HL-60 (cell line): Measurements from ENCODE around the gene DERL2.

ENCODE experiments used
- DNase-seq, 2 experiments: peaks; one replicate each; pipeline ENCODE4 v3.0.0-alpha.2; 2010 to 2020; ENCODE audit warnings: low read depth in 1 of 2, low spot score in 1 of 2
- H3K27ac ChIP-seq: fragments of 250-450 bp; sonication (Bioruptor Pico); replicated peaks from 2 replicates; pipeline ENCODE4 v1.5.1; 2020; ENCODE audit warnings: mild to moderate bottlenecking, moderate library complexity
- H3K27me3 ChIP-seq: fragments of 250-450 bp; sonication (Bioruptor Pico); 2 replicates; pipeline ENCODE4 v1.5.1; 2021; ENCODE audit warnings: mild to moderate bottlenecking, moderate library complexity; ENCODE audit not compliant: insufficient read depth, poor library complexity, severe bottlenecking
- H3K4me3 ChIP-seq: replicated peaks from 2 replicates; pipeline ENCODE4 v1.5.1; 2011; ENCODE audit warnings: mild to moderate bottlenecking, control low read depth, low read length; ENCODE audit not compliant: insufficient read depth
- GABPA ChIP-seq: IDR thresholded peaks from 2 replicates; pipeline ENCODE4 v1.6.1; 2012; ENCODE audit warnings: low read depth
- POLR2AphosphoS5 ChIP-seq: IDR thresholded peaks from 2 replicates; pipeline ENCODE4 v1.6.1; 2012; ENCODE audit warnings: low read depth
- REST ChIP-seq: IDR thresholded peaks from 2 replicates; pipeline ENCODE4 v1.6.1; 2012; ENCODE audit warnings: low read depth; ENCODE audit not compliant: insufficient replicate concordance
- SPI1 ChIP-seq: IDR thresholded peaks from 2 replicates; pipeline ENCODE4 v1.6.1; 2012; ENCODE audit warnings: low read depth, mild to moderate bottlenecking, borderline replicate concordance
- TF ChIP-seq, protein P1 (sequence below): IDR thresholded peaks from one replicate; pipeline ENCODE4 v1.5.1; 2011; ENCODE audit warnings: low read length, control low read depth, inconsistent platforms; ENCODE audit not compliant: insufficient read depth

The DERL2 gene

DNA sequence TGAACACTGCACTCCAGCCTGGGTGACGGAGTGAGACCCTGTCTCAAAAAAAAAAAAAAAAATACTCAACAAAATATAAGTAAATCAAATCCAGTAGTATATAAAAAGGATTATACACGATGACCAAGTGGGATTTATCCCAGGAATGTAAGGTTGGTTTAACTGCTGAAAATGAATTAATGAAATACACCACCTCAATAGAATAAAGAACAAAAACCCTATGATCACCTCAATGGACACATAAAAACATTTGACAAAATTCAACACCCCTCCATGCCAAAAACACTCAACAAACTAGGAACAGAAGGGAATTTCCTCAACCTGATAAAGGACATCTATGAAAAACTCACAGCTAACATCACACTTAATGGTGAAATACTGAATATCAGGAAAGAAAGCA lies 7.0 kb upstream of the DERL2 start:
- DNase-seq = no peak
- H3K27ac ChIP-seq = no peak overlapping the region
- H3K27me3 ChIP-seq = no peaks in the 10 kb centered on the region
- no peak for TF ChIP-seq REST
- TF ChIP-seq SPI1 = no peak
- no peak for TF ChIP-seq POLR2AphosphoS5
- TF ChIP-seq, protein P1, sequence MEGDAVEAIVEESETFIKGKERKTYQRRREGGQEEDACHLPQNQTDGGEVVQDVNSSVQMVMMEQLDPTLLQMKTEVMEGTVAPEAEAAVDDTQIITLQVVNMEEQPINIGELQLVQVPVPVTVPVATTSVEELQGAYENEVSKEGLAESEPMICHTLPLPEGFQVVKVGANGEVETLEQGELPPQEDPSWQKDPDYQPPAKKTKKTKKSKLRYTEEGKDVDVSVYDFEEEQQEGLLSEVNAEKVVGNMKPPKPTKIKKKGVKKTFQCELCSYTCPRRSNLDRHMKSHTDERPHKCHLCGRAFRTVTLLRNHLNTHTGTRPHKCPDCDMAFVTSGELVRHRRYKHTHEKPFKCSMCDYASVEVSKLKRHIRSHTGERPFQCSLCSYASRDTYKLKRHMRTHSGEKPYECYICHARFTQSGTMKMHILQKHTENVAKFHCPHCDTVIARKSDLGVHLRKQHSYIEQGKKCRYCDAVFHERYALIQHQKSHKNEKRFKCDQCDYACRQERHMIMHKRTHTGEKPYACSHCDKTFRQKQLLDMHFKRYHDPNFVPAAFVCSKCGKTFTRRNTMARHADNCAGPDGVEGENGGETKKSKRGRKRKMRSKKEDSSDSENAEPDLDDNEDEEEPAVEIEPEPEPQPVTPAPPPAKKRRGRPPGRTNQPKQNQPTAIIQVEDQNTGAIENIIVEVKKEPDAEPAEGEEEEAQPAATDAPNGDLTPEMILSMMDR = no peak
- TF ChIP-seq GABPA = no peak
- no peak overlapping the region for H3K4me3 ChIP-seq

DNA sequence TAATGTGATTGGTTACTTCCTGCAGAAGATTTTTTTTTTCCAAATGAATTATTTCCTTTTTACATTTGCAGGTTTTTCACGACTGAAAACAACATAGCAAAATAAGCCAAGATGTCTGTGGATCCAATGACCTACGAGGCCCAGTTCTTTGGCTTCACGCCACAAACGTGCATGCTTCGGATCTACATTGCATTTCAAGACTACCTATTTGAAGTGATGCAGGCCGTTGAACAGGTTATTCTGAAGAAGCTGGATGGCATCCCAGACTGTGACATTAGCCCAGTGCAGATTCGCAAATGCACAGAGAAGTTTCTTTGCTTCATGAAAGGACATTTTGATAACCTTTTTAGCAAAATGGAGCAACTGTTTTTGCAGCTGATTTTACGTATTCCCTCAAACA lies 2.8 kb upstream of the DERL2 start:
- Histone ChIP-seq H3K4me3 (no peak overlapping the region), H3K27me3 (no peaks in the 10 kb centered on the region), H3K27ac (no peak overlapping the region)
- TF ChIP-seq, protein P1 = no peak
- TF ChIP-seq POLR2AphosphoS5 (no peak), REST (no peak), GABPA (no peak), SPI1 (no peak)
- no peak for DNase-seq

DNA sequence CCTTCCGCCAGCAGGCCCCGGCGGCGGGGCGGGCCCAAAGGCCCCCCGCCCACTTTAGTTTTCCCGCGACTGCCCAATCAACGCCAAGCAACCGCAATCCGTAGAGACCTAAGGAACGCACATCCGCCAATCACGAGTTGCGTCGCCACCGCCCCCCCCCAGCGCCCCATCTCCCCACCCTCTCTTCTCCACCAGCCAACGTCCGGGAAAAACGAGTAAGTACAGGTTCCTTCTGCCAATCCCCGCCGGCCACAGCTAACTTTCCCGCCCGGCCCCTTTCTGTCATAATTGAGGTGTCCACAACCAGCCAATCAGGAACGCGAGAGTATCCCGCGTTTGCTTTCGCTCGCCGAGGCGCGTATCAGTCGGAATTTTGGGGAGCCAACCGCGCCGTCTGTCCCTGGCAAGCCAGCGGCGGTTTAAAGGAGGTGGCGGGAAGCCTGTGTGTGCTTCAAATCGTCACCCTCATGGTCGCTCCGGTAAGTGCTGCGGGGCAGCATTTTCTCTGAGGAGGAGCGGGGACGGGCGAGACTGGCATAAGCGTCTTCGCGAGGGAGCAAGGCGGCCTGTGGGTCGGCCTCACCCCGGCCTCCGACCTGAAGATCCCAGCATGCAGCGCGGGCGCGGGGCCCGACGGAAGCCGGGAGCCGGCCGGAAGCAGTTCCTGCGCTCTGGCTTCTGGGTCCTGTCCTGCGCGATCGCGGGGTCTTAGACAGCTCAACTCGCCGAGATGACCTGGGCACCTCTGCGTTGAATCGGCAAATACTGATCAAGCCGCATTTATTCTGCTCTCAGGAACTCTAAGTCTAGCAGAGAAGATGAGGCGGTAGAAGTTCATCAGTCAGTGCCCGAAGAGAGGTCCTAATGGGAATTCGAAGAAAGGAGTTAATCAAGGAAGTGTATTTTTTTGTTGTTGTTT lies 487 bp upstream of the DERL2 start, which contains the start of gene MIS12:
MIS12 (plus strand) TSS at position 361 of the 919 bp plus-strand sequence. CDS start 2,297 bp downstream, outside the sequence.
- Histone ChIP-seq H3K27ac (peak within 1 kb of the TSS; percentile 100), H3K4me3 (peak within 1 kb of the TSS; percentile 79), H3K27me3 (no peaks in the 10 kb centered on the region)
- TF ChIP-seq POLR2AphosphoS5 (peak; percentile 77), GABPA (peak; percentile 73), REST (peak; percentile 20)
- TF ChIP-seq, protein P1 = no peak
- peak; percentile 88 to 96 for DNase-seq
